Hippocampal formation (tissue), 2 donors: ENCODE results near the gene HERC2.
A peak's percentile ranks its signal among the peaks of the same experiment; 100 is the strongest.
"Not testable (repeated sequence)": the region's sequence is repeated elsewhere in the genome, so short reads cannot be mapped to it uniquely, and the experiment has no call there.

Experiments
- DNase-seq, 2 donors: peaks; one replicate each; lab custom pipeline; 2025; lab: John Stamatoyannopoulos, UW

Gene HERC2

GRCh38 chr15:28179270-28179669 lies 142.7 kb downstream of the HERC2 start:
- DNase-seq: no peak

DNA sequence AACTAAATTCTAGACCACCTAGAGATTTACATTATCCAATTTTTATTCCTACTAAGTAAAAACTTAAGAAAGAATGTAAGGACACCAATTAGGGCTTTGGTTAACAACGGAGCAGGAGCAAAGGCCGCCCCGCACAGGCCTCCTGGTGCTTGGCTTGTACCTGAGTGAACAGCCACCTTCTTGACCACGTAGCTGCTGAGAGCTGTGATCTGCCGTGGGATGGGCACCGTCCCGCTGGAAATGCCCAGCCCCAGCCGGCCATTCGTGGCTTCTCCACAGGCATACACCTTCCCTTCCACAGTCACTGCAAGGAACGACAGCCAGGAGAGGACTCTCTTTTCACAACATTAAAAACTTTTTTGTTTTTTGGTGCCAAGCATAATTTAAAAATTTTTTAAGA lies 143.3 kb downstream of the HERC2 start:
- DNase-seq: no peak

DNA sequence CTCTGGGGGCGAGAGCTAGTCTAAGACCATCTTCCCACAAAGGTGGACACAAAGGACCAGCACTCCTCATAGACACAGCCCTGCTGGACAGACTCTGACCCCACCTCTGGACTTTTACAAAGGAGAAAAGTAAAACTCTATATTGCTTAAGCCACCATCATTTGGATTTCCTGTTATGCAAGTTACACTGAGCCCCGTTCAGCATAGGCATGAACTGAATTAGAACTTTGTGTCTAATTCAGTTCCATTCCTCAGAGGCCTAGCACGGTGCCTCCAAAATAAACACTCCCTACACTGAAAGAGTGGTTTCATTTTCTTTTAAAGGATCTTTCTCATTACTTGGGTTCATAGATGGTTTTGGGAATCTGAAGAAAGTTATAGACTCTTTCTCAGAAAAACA lies 143.7 kb downstream of the HERC2 start:
- no peak for DNase-seq

DNA sequence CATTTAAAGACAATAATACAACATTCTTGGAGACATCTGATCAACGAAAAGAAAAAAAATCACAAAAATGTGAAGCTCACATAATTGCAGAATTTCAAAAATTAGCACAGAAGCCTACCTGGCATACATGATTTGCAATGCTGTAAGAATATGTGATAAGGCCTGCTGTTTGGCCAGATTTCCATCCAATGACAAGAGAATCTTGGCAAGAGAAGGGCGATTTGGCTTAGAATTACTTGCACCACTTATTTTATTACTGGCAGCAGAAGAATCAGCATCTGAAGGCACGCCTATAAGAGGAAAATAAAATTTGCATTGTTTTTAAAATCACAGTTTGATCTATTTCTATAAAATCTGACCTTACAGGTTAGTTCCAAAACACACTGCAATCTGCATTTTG lies 152.6 kb downstream of the HERC2 start:
- no peak for DNase-seq

DNA sequence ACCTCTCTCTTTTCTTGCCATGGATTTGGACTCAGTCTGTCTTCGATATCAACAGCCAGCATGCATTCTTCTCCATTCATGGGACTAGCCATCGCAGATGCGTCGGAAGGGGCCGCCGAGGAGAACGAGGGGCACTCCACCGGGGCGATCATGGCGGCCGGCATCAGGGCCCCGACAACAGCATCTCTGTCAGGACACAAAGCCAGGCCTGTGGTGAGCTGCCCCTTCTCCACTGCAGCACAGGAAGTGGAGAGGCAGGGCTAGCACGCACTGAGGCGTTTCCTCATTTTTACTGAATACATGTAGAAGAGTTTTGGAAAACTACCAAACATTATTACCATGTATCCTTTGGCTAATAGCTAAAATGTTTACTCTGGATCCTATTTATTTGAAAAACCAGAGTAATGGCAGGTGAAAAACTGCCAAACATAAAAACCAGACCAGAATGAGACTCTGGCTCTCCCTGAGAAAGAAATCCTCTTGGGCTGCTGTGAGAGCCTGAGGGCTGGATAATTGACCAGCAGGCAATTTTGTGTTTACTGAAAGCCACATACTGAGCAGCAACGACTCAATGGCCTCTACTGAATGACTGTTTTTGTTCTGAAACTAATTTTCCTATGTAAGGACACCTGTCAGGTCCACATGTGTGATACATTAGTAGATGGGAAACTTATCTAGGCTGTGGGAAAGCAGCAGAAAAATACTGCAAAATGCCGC lies 153.4 kb downstream of the HERC2 start:
- peak in 1 of 2 donors; percentile 7 for DNase-seq

DNA sequence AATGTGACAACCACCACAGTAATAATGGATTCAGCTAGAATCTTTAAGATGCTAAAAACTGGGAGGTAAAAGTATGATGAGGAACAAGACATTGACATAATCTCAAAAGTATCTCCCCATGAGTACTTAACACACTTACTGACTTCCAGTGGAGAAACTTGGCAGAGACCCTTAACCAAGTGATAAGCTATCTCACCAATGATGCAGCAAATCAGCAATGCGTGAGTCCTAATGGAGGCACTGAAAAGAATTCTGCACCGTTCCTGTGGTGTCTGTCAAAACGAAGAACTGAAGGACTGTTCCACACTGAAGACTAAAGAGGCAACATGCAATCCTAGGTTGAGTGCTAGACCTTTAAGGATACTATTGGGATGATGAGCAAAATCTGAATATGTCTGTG lies 154.9 kb downstream of the HERC2 start:
- no peak for DNase-seq

DNA sequence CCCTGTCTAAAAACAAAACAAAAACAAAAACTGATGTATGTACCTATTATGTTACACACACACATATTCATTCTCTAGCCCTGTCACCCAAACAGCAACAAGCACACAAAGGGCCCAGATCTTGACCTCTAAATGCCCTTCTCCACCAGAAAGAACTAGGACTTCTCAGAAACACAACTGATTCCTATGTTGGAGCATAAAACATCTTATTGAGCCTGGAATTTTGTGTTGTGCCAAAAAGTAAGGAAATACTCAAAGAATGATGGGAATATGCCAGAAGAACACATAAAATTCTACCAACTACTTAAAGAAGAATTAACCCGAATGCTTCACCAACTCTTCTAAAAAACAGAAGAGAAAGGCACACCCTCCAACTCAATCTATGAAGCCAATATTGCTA lies 156.2 kb downstream of the HERC2 start:
- no peak for DNase-seq

GRCh38 chr15:28164876-28165275 lies 157.1 kb downstream of the HERC2 start:
- no peak for DNase-seq

- no peak for DNase-seq
These were observed 167.7 kb downstream of the HERC2 start for GRCh38 chr15:28154283-28154682.

- DNase-seq: no peak
These were observed 168.4 kb downstream of the HERC2 start for GRCh38 chr15:28153492-28154119.

GRCh38 chr15:28152538-28152923 lies 169.4 kb downstream of the HERC2 start:
- not testable (repeated sequence) for DNase-seq

DNA sequence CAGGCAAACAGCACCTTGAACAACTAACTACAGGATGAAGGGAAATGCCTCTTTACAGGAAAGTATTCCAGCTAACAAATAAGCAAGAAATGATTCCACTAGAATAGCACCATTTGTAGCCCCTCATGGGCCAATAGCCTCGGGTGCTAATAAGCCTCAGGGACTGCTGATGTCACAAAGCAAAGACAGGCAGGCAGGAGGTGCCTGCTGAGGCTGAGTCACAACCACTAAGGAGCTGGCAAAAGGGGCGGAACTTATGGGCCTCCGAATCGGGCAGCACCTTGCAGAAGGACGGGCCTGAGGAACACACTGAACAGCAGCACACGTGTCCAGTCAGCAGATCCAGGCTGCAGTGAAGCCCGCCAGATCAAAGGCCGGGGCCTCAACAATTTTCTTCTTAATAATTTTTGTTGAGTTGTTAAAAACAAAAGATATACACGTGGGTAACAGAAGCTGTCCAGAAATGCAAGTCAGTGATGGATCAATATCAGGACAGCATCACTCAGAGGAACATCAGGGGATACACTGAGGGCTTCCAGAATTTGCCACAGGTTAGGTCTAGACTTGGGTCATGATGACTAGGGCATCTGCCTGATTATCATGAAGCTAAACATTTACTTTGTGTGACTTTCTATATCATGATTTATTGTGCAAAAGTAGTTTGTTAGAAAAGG lies 170.0 kb downstream of the HERC2 start:
- DNase-seq: not testable (repeated sequence)

DNA sequence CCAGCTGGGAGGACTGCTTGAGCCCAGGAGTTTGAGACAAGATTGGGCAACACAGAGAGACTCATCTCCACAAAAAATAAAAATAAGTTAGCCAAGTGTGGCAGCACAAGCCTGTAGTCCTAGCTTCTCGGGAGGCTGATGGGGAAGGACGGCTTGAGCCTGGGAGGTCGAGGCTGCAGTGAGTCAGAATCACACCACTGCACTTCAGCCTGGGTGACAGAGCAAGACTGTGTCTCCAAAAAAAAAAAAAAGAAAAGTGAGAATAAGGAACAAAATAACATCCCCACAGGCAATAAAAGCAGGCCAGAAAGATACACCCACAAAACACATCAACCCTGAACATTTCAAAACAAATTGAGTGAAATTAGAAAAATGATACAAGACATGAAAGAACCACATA lies 174.2 kb downstream of the HERC2 start:
- no peak for DNase-seq

- DNase-seq: not testable (repeated sequence)
These were observed 176.6 kb downstream of the HERC2 start for GRCh38 chr15:28145419-28145818.

- no peak for DNase-seq
These were observed 181.9 kb downstream of the HERC2 start for GRCh38 chr15:28140062-28140461.

- not testable (repeated sequence) for DNase-seq
These were observed 184.5 kb downstream of the HERC2 start for GRCh38 chr15:28137408-28138039.

DNA sequence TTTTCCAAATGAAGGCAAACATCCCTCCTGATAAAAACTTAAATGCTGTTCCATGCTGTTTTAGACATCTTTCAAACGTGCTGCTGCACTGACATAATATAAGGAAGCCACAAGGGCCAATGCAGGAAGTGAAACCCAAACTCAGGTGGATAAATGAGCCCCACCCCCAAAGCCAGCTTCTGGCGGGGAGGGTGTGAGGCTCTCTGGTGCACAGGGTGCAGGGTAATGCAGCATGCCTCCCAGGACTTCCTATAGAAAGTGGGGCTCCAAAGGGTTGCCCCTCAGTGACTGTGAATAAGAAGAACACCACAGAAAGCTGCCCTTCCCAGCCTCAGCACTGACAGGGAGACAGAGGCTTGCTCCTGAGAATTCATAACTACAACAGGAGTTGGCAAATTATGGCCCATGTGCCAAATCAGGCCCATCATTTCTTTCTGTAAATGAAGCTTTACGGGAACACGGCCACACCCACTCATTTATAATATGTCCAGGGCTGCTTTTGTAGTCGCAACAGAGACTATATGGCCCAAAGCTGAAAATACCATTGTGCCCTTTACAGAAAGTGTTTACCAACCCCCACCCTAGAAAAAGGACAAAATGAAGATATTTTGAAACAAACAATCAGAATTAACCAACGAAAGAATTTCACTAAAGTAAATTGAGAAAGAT lies 185.6 kb downstream of the HERC2 start:
- DNase-seq: not testable (repeated sequence)

DNA sequence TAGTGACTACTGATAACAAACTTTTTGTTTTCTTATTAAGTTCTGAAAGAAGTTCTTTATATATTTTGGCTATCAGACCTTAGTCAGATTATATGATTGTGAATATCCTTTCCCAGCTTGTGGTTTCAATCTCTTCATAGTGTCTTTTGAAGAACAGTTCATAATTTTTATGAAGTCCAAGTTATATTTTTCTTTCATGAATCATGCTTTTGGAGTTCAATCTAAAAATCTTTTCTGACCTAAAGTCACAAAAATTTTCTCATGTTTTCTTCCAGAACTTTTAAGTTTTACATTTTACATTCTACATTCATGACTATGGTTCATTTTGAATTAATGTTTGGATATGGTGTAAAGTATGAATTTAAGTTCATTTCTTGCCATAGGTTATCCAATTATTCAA lies 188.7 kb downstream of the HERC2 start:
- DNase-seq: no peak

DNA sequence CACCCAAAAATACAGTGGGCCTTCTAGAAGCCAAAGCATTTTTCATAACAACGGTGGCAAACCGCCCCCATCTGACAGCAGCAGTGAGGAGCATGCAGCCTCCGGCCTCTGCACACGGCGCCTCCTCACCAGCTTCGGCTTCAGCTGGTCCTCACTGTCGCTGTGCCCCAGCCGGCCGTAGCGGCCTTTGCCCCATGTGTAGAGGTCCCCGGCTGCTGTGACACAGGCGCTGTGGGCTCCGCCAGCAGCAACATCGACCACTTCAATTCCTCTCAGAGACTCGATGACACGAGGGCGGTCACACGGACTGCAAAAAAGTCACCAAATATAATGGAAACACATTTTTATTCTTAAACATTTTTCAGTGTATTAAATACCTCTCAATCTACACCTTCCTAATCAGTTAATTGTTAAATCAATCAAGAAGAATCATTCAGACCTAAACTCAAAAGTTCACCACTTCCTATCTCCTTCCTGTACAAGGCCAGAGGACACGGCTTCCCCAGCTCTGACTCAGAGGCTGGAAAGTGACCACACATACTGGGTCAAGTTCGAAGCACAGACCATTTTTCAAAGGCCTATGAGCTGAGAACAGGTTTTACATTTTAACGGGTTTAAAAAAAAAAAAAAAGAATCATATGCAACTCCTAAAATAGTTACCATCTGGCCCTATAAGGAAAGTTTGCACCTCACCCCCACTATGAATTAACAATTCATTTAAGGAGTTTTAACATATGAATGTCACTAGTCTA lies 189.3 kb downstream of the HERC2 start:
- no peak for DNase-seq

DNA sequence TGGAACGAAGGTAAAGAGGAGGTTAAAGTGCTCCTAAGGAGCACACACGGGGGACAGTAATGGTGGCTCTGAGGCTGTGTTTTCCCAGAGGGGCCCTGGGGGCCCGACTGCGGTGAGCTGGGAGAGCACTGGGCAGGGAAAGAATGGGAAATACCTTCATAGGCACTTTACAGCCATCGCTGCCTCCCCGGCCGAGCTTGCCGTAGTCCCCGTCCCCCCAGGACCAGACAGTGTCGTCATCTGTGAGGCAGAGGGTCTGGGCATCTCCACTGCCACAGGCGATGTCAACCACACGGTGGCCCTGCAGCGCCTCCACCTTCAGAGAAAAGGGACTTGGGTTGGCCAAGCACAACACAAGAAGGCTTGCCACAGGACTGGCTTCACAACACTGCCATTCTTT lies 190.0 kb downstream of the HERC2 start:
- DNase-seq: no peak

DNA sequence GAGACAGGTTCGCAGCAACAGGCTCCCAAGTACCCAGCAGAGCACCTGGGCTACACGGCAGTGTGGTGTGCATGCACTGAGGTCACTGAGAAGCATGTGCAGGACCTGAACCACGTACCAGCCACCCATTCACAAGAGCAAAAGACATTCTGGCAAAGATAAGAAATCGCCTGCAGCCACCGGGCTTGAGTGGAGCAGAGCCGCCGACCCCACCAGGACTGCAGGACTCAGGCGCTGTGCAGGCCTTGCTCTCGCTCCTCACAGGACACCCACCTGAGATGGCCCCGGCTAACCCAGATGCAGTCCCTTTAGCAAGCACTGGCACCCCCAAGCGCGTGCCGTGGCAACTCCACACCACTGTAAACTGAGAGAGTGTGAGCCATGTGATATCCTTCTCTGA lies 190.6 kb downstream of the HERC2 start:
- no peak for DNase-seq
